HG03060 (cell line): ENCODE measurements around the gene OBSCN.

Experiments
- ATAC-seq: cut with Tn5 transposase; IDR thresholded peaks from one replicate; pipeline ENCODE4 v1.9.1; 2021; ENCODE audit warnings: low read depth, moderate number of reproducible peaks; ENCODE audit not compliant: unreplicated experiment

The OBSCN gene

GRCh38 chr1:228391411-228392020, 183.7 kb downstream of the OBSCN start:
- no peak for ATAC-seq

DNA sequence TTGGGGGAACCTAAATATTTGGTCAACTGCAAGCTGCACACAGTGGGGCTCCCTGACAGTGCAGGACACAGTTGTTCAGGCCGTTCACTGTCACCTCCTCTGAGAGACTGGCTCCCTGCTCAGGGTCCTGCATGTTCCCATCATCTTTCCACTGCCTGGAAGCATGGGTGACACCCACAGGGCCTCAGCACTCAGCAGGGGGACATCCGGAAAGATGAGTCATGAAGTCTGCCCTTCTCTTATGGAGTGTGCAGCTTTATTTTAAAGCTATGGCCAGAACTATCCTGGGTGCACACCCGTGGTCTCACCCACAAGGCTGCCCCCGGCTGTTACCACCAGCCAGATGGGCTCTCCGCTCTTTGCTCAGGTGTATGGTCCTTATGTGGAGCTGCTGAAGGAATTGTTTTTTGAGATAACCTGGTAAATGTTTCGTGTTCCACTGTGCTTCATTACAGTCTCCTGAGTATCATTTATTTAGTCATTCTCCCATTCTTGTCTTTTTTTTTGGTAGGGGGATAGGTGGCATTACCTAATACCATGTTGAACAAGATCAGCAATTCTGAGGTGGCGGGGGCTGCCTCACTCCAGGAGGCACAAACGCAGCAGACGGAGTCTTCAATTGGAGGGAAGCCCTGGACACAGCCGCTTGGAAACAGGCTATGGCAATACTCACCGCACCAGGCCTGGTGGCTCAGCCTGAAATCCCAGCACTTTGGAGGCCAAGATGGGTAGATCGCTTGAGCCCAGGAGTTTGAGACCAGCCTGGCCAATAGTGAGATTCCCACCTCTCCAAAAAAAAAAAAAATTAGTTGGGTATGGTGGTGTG, 184.5 kb downstream of the OBSCN start:
- no peak for ATAC-seq

- no peak for ATAC-seq
Measured at GRCh38 chr1:228393268-228393701, 185.4 kb downstream of the OBSCN start.

- ATAC-seq: no peak
Measured at GRCh38 chr1:228393811-228394570, 186.1 kb downstream of the OBSCN start.

- ATAC-seq: no peak
Measured at GRCh38 chr1:228394571-228395394, 186.9 kb downstream of the OBSCN start.

DNA sequence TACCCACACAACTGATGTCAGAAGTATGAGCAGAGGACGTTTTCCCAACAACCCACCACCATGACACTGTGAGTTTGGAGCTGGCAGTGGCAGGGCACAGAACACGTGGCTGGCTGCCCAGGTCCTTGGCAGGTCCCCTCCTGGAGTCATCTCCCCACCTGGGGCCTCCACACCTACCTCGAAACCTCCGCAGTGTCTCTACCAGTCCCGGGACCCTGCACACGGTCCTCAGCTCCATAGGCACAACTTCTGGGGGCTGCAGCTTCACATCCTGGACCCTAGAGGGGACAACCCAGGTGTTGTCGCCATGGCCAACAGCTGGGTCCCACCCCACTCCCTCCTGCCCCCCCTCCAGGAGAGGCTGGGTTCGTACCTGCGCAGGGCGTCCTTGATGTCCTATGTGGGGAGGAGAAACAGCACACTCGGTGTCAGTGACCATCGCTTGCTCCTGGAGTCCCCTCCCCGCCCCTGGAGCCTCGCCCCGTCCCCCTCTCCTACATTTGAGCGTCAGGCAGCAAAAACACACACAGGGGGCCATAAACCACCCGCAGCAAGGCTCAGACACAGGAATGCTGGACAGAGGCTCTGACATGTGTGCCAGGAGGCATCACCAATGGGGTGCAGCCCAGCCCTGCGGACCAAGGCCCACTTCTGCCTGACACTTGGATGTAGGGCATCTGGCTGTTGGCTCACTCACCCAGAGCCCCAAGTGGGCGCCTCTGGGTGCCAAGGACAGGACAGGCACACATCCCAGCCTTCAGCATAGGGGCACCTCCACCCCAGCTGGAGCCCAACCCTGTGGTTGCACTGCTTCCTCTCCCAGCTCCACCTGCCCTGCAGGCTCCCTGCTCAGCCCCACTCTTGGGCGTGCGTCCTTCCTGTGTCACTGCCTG, 189.2 kb downstream of the OBSCN start:
- no peak for ATAC-seq

DNA sequence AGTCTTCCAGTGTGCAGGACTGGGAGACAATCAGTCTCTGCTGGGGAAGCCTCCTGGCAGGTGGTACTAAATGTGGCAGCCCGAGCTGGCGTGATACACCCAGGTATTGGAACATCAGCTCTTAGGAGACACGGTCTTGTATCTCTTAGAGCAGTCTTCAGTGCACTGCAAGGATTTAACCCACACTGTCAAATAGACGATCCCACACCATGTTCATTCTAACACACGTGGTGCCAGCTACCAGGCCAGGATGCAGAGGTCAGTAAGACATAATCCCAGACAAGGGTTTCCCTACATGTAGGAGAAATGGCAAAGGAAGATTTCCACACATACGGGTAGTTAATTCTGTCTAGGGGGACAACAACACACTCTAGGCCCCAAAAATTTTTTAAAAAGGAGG, 190.1 kb downstream of the OBSCN start:
- ATAC-seq: no peak

GRCh38 chr1:228398741-228399461, 191.1 kb downstream of the OBSCN start:
- no peak for ATAC-seq

DNA sequence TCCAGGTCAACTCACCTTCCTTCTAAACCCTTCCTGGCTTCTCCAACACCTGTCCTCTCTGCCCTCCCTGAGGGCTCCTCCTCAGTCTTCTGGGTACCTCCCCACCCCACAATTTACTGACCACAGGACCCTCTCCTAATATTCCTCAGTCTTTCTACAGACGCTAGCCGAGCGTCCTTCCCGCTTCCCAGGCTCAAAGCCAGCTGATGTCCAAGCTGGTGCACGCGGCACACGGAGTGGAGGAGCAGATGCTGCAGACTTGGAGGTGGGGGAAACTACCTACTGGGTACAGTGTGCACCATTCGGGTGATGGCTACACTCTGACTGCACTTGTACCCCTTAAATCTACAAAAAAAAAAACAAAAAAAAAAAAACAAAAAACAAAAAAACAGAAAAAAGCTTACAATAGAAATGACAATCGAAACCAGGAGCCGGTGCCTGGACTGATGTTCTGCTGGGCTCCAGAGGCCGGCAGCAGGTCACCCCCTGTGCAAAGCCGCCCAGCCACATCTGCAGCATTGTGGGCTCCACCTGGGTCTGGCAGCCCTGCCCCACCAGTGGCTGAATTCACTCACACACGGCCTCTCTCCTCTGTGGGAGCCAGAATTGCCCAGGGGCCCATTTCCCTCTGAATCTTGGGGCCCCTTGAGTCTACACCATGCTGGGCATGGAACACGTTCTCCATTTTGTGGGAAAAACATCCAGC, 191.8 kb downstream of the OBSCN start:
- no peak for ATAC-seq

- ATAC-seq: no peak
Measured at GRCh38 chr1:228400237-228400651, 192.4 kb downstream of the OBSCN start.

- no peak for ATAC-seq
Measured at GRCh38 chr1:228400692-228401454, 193.0 kb downstream of the OBSCN start.

GRCh38 chr1:228401782-228402640, 194.2 kb downstream of the OBSCN start:
- no peak for ATAC-seq

GRCh38 chr1:228402641-228403025, 194.8 kb downstream of the OBSCN start:
- no peak for ATAC-seq

DNA sequence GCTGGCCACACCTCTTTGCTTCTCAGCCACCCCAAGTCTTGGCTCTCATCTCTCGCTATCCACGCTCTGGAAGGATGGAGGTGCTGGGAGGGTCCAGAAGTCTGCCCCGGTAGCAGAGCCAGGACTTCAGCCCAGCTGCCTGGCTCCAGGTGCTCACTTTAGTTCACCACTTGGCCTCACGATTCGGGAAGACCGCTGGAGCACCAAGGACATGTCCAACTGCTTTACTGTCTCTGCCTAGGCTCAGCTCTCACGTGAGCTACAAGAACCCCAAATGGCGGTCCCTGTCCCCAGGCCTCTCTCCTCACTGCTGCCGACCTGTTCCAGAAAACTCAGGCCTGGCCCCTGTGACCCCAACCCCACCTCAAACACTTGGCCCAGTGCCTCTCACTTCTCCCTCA, 195.4 kb downstream of the OBSCN start:
- ATAC-seq: no peak

- no peak for ATAC-seq
Measured at GRCh38 chr1:228404107-228404720, 196.4 kb downstream of the OBSCN start.
